Activated T-helper 1 cell treated with anti-CD3 and anti-CD28 coated beads, Interleukin-2, amount 50 U/mL, for 16 hours (primary cell): ENCODE data around the gene DLGAP4.
"Not testable (repeated sequence)": the region's sequence is repeated elsewhere in the genome, so short reads cannot be mapped to it uniquely, and the experiment has no call there.

Source experiments
- DNase-seq, 2 donors: peaks; one replicate each; pipeline ENCODE4 v3.0.0-alpha.2; 2020; ENCODE audit warnings: low read depth in 1 of 2, low spot score in 1 of 2

Gene DLGAP4

GRCh38 chr20:36491901-36492617, 185.9 kb downstream of the DLGAP4 start:
- peak; percentile 30 to 35 for DNase-seq

DNA sequence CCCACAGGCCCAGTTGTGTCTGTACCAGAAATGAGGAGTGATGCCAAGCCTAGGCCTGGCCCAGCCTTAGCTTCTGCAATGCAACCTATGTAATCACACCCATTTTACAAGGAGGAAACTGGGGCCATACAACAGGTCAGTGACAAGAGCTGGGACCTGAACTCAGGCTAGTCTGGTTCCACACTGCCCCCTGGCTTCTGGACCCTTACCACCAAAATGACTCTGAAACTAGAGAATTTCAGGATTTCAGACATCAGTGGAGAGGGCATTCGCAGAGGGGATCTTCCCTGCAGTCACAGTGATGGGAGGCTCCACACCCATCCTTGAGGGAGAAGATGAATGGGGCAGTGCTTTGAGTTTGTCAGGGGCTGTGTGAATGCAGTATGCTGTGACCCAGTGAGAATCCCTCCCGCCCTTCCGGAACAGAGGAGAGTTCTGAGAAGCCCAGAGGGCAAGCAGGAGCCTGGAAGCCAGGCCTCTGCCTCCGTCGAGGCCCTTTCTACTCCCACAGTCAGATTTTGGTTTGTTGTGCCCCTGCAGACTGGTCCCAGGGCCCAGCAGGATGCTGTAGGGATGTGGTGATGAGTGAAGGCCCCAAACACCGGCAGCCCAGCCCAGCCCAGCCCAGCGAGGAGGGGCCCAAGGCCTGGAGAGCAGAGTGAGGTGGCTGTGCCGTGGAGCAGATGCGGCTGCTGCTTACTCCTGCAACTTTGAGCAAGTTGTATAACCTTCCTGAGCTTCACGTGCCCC, 187.1 kb downstream of the DLGAP4 start:
- no peak for DNase-seq

- no peak for DNase-seq
Measured at GRCh38 chr20:36493801-36494114, 187.6 kb downstream of the DLGAP4 start.

DNA sequence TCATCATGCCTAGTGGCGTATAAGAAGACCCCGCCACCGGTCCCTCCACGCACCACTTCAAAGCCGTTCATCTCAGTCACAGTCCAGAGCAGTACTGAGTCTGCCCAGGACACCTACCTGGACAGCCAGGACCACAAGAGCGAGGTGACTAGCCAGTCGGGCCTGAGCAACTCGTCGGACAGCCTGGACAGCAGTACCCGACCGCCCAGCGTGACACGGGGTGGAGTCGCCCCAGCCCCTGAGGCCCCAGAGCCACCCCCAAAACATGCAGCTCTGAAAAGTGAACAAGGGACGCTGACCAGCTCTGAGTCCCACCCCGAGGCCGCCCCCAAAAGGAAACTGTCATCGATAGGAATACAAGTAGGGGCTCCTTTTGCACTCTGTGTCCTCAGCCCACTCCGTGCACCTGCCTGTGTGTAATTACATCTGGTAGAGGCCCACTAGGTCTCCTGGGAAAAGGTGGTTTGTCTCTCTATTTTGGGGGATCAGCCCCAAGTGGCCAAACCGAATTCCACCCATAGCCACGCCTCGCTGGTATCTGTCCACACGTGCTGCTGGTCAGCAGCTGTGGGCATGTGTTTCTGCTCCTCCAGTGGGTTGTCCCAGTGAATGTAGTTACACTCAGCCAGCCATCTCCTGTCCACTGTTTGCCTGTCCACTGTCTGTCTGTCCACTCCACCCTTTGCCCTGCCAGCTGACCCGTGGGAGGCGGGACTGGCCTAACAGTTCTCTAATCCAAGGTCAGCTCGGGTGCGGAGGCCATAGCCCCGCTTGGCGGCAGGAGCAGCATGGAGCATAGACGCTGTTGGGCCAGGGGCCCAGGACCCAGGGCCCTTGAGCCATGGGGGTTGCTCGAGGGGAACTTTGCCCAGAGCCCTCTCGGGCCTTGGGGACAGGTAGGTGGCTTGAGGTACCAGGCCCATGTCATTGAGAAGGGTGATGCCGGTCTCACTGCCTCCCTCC, 190.8 kb downstream of the DLGAP4 start:
- no peak for DNase-seq

DNA sequence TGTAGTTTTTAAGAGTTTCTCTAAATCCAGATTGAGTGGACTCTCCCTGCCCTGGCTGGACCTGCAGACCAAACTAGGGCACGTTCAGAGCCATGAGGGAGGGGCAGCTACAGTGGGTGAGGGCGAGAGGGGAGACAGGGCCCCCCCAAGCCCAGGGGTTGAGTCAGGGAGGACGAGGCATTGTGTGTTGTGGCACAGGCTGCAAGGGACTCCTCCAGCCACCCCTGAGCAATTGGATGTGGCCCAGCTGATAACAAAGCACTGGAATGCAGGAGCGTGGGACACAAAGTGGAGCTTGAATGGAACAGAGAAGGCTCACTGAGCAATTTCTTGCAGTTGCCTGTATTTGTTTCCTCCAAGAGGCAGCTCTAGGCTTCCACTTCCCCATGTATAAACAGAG, 191.7 kb downstream of the DLGAP4 start:
- DNase-seq, result no peak

DNA sequence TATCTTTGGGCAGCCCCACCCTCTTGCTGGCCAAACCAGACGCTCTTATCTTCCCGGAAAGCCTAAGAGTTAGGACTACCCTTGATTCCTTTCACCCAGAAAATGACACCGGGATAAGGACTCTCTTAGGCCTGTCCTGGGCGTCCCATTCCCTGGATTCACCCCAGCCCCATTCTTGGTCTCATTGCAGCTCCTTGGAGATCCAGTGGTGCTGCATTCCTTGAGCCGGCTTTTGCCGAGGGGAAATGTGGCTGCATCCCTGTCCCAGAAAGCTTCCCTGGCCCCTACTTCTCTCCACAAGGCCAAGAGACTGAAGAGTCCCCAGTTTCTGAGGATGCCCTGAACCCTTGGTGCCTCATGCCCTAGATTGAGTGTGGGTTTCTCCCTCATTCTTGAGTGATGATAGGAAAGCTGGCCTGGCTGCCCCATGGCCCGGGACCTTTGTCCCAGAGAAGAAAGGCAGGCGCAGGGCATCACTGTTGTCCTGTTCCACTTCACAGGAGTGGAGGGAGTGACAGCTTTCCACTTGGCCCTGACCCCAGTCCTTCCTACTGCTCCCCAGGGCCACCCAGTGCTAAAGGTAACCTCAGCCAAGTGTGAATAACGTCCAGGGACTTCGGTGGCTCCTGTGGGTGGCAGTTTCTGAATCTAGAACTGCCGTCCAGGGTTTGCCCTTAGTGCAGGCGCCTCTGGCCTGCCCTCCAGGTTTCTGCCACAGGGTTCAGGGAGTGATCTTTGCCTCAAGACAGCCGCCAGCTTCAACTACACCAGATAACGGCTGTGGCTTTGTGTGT, 192.4 kb downstream of the DLGAP4 start:
- DNase-seq, result no peak

DNA sequence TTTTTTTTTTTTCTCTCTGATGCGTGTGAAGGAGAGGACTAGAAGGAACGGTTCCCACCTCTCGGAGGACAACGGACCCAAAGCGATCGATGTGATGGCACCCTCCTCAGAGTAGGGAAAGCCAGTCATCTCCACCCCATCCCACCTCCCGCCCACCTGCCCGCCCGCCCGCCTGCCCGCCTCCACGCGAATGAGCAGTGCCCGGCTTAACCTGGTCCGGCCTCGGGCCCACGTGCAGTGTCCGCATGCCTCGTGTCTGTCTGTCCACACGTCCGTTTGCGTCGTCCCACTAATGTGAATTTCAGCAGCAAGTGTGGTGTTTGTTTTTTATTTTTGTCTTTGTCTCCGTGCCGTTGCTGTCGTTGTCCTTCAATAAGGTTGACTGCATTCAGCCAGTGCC, 193.1 kb downstream of the DLGAP4 start:
- DNase-seq, result no peak

DNA sequence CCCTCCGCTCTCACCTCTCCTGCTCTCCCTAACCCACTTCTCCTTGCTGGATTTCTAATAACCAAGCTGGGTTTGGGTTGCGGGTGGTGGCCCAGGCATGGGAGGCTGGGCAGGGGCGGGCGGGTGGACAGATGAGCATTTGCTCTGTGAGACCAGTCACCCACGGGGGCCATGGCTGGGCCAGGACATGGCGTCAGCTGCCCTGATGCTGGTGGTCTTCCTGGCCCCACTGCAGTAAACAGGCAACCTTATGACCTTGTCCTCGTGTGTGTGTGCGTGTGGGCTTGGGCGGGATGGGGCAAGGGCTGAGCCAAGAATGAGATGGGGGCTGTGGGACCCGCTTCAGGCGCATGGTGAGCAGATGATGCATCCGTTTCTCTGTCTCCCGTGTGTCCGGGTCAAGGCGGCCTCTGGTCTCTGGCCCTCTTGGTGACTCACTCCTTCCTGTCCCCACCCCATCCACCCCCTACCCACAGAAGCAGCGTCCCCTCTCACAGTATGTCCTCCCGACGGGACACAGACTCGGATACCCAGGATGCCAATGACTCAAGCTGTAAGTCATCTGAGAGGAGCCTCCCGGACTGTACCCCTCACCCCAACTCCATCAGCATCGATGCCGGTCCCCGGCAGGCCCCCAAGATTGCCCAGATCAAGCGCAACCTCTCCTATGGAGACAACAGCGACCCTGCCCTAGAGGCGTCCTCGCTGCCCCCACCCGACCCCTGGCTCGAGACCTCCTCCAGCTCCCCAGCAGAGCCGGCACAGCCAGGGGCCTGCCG, 193.8 kb downstream of the DLGAP4 start:
- DNase-seq, result no peak

DNA sequence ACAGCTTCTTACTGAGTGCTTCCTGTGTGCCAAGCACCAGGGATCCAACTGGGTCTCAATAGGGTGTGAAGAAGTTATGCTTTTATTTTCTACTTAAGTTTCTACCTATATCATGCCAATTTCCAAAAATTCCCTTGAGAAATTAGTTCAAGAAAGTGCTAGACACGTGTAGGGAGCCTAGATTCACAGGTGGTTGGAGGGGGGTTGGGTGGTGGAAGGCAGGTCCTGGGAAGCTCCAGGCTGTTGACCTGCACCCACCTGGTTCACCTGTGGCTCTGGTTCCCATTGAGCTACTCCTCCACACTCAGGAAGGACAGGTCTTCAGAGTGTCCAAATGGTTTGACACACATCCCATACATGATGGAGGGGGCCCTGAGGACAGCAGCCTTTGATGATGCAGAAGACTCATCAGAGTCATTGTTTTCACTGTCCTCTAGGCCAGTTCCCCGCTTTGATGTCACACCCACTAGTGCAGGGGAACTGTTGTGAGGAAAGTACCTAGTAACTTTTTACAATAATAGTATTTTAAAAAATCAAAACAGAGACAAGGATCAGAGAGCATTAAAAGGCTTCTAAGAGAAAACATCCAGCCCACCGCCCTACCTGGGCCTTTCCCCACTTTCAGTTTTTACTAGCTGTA, 195.3 kb downstream of the DLGAP4 start:
- DNase-seq, result no peak

DNA sequence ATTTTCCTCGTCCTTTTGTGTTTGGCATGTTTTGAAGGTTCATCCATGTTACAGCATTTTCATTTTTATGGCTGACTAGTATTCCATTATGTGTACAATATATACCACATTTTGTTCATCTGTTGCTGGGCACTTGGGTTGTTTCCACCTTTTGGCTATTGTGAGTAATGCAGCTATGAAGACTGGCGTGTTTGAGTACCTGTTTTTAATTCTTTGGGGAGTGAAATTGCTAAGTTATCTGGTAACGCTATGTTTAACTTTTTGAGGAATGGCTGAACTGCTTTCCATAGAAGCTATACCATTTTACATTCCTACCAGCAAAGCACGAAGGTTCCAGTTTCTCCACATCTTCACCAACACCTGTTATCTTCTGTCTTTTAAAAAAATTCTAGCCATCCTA, 198.2 kb downstream of the DLGAP4 start:
- no peak for DNase-seq

DNA sequence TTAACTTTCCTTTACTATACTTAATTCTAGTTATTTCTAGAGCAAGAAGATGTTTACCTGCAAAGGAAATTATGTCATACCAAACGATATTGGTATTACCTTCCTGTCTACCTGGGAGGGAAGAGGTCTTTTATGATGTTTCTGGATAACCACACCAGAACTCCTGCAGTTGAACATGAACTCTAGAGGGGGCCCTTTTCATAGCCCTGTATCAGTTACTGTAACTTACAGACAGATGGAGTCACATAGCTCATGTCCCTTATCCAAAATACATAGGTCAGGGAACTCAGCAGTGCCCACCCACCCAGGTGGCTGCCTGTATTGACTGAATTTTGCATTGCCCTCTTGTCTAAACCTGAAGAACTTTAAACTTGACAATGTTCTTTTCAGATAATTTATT, 200.1 kb downstream of the DLGAP4 start:
- DNase-seq, result no peak

DNA sequence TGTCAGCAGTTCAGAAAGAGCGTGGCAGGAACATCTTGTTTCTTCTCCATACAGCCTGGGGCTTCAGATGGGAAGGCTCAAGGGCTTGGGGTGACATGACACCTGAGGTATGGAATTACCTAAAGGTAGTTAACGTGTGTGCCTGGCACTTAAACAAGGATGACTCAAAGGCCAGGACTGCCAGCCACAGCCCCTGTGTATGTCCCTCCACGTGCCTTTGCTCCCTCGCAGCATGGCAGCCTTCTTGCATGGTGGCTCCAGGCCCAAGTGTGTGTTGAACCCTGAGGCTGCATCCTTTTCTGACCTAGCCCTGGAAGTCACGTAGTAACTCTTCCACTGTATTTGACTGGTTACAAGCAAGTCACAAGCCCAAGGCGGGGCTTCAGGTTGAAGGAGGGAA, 201.6 kb downstream of the DLGAP4 start:
- DNase-seq, result no peak

DNA sequence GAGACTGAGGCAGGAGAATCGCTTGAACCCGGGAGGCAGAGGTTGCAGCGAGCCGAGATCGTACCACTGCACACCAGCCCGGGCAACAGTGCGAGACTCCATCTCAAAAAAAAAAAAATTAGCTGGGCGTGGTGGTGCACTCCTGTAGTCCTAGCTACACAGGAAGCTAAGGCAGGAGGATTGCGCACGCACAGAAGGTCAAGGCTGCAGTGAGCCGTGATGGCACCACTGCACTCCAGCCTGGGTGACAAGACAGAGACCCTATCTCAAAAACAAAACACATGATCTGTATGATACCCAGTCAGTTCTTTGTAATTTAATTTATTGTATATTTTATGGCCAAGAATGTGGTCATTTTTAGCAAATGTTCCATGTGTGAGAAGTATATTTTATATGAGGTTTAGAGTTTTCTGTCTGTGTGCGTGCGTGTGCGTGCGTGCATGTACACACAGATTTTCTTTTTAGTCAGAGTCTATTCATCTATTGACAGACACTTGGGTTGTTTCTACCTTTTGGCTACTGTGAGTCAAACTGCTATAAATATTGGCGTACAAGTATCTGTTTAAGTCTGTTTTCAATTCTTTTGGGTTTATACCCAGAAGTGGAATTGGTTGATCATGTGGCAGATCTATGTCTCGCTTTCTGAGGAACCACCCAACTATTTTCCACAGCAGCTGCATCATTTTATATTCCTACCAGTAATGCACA, 213.0 kb downstream of the DLGAP4 start:
- DNase-seq, result no peak

GRCh38 chr20:36519944-36520343, 213.8 kb downstream of the DLGAP4 start:
- DNase-seq, result no peak

DNA sequence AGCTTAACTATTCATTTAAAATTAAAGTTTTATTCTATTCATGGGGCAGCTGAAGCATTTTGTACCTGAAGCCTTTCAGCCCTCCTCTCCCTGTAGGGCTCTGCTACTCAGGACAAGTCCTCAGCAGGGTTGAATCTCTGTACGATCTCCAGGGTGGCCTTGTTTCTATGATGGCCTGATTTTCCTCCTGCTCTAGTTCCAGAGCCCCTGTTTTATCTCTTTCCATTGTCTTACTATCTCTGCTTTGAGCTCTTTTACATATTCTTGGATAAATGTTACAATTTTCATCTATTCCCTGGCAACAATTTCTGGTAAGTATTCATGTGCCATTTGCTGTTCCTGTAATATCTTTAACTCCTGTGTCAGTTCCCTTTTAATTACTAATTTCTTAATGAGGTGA, 215.4 kb downstream of the DLGAP4 start:
- no peak for DNase-seq

- DNase-seq, result not testable (repeated sequence)
Measured at GRCh38 chr20:36522412-36522811, 216.3 kb downstream of the DLGAP4 start.

DNA sequence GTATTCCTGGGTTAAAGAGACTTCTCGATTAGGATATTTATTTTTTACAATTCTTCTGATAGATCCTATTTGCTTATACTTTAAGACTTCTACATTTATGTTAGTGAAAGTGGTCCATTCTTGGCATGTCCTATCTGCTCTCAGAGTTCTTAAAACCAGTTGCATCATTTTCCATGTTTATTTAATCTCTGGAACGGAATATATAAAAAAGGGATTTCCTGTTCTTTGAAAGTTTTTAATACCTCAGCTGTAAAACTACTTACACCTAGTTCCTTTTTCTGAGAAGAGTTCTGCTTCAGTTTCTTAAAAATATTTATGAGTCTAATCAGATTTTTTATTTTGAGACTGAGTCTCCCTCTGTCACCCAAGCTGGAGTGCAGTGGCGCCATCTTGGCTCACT, 217.2 kb downstream of the DLGAP4 start:
- DNase-seq, result no peak

DNA sequence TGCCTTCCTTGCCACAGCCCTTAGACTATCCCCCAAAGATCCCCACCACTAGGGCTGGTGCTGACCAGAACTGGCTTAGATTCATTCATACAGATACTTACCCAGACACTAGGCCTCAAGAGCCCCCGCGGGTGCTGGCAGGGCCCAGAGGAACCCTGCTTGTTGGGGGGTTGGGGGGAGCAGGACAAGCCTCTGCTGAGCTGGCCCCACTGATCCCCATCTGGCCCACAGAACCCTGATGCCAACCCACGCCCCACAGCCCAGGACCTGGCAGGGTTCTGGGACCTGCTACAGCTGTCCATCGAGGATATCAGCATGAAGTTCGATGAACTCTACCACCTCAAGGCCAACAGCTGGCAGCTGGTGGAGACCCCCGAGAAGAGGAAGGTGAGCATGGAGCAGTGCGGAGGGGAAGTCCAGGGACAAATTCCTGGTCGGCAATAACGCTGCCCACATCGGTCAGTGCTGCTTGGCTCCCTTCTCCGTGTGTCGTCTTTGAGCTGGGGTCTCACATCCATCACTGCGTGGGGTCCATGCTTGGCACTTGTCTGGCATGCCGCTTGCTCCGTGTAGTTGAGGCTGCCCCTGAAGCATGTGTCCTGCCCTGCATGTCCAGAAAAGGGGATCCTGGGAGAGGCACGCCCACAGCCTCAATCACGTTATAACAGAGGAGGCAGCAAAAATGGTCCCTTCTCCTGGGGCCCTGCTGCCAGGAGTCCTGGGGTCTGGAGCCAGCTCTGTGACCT, 219.7 kb downstream of the DLGAP4 start:
- no peak for DNase-seq
